Choroid plexus epithelial cell (primary cell): ENCODE data around the gene EPS8L1.

ENCODE experiments used
- DNase-seq: peaks from one replicate; pipeline ENCODE4 v3.0.0-alpha.2; 2010; ENCODE audit warnings: low read depth
- H3K4me3 ChIP-seq: 2 replicates; pipeline ENCODE4 v1.5.1; 2011; ENCODE audit warnings: low read depth, mild to moderate bottlenecking, control low read depth, low read length, moderate library complexity
- CTCF ChIP-seq: conservative IDR thresholded peaks from 2 replicates; pipeline ENCODE4 v1.5.1; 2011; ENCODE audit warnings: low read depth, mild to moderate bottlenecking, control low read depth, inconsistent platforms, low read length, moderate library complexity

EPS8L1 gene

GRCh38 chr19:55066107-55066709, 9.5 kb upstream of the EPS8L1 start:
- no peak overlapping the region for H3K4me3 ChIP-seq
- no peak for DNase-seq
- no peak for TF ChIP-seq CTCF

- DNase-seq, result no peak
- H3K4me3 ChIP-seq, result no peak overlapping the region
- TF ChIP-seq CTCF, result no peak
Measured at GRCh38 chr19:55067869-55068268, 7.8 kb upstream of the EPS8L1 start.

GRCh38 chr19:55068950-55069864, 6.5 kb upstream of the EPS8L1 start:
- no peak overlapping the region for H3K4me3 ChIP-seq
- no peak for DNase-seq
- TF ChIP-seq CTCF, result no peak

GRCh38 chr19:55069865-55070197, 5.8 kb upstream of the EPS8L1 start:
- DNase-seq, result no peak
- no peak for TF ChIP-seq CTCF
- H3K4me3 ChIP-seq, result no peak overlapping the region

GRCh38 chr19:55070466-55071128, 5.1 kb upstream of the EPS8L1 start:
- no peak overlapping the region for H3K4me3 ChIP-seq
- no peak for TF ChIP-seq CTCF
- no peak for DNase-seq

- no peak overlapping the region for H3K4me3 ChIP-seq
- DNase-seq, result peak; percentile 48
- TF ChIP-seq CTCF, result no peak
Measured at GRCh38 chr19:55071129-55071502, 4.6 kb upstream of the EPS8L1 start.

- DNase-seq, result no peak
Measured at GRCh38 chr19:55071913-55072312, 3.8 kb upstream of the EPS8L1 start.

More at GRCh38 chr19:55071913-55072312, 3.8 kb upstream of the EPS8L1 start:
- no peak overlapping the region for H3K4me3 ChIP-seq
- no peak for TF ChIP-seq CTCF
